Measurements from ENCODE around the gene FAM227A.
A peak's percentile ranks its signal among the peaks of the same experiment; 100 is the strongest.

Gene FAM227A

GRCh38 chr22:38569972-38570778 is 86.0 kb downstream of the FAM227A start, which contains the start of gene DMC1 (continued):
- TF ChIP-seq ZSCAN16 (tag by site-specific recombination; IDR thresholded peaks at IDR 0.05), result no peak; the same call in 1 of the 2 replicates
- TF ChIP-seq TCF7L2 (IDR thresholded peaks at IDR 0.05; ENCODE audit: borderline replicate concordance, low read depth, low read length), result no peak
- no peak for TF ChIP-seq ZNF311 (tag by site-specific recombination; IDR thresholded peaks at IDR 0.05; ENCODE audit: borderline replicate concordance)
- no peak for TF ChIP-seq ZNF670 (tag by site-specific recombination; IDR thresholded peaks at IDR 0.05; ENCODE audit: low read depth)
- TF ChIP-seq SCRT1 (tag by site-specific recombination; IDR thresholded peaks at IDR 0.05; ENCODE audit: borderline replicate concordance), result no peak
- TF ChIP-seq ZNF280C (tag by site-specific recombination; IDR thresholded peaks at IDR 0.05), result no peak
- TF ChIP-seq ZNF549 (tag by site-specific recombination; IDR thresholded peaks at IDR 0.05), result no peak
- no peak for TF ChIP-seq ZNF221 (tag by site-specific recombination; IDR thresholded peaks at IDR 0.05; ENCODE audit: borderline replicate concordance)
- TF ChIP-seq SP3 (tag by site-specific recombination; IDR thresholded peaks at IDR 0.05), result peak; percentile 66
- peak; percentile 89 for TF ChIP-seq KLF17 (tag by site-specific recombination; IDR thresholded peaks at IDR 0.05)
- no peak; the same call in 1 of the 2 replicates for TF ChIP-seq ZNF692 (tag by site-specific recombination; IDR thresholded peaks at IDR 0.05)
- TF ChIP-seq EGR2 (tag by site-specific recombination; IDR thresholded peaks at IDR 0.05; ENCODE audit: low read depth), result peak; percentile 65; the same call in 1 of the 2 replicates
- no peak for TF ChIP-seq ZNF423 (tag by site-specific recombination; IDR thresholded peaks at IDR 0.05)
- TF ChIP-seq OVOL3 (tag by site-specific recombination; IDR thresholded peaks at IDR 0.05), result 0 out of 2 replicates have a peak, but pooled peaks have one; percentile 65
- no peak for TF ChIP-seq ZNF707 (tag by site-specific recombination; IDR thresholded peaks at IDR 0.05)
- TF ChIP-seq ZFP69B (tag by site-specific recombination; IDR thresholded peaks at IDR 0.05), result peak; percentile 56
- TF ChIP-seq ZNF426 (tag by site-specific recombination; IDR thresholded peaks at IDR 0.05), result no peak
- no peak for TF ChIP-seq ZNF548 (tag by site-specific recombination; IDR thresholded peaks at IDR 0.05)
- TF ChIP-seq MYNN (tag by site-specific recombination; IDR thresholded peaks at IDR 0.05; ENCODE audit: borderline replicate concordance), result no peak
- no peak; the same call in 1 of the 2 replicates for TF ChIP-seq ZNF394 (tag by site-specific recombination; IDR thresholded peaks at IDR 0.05; ENCODE audit: borderline replicate concordance)
- 0 out of 2 replicates have a peak, but pooled peaks have one; percentile 44 for TF ChIP-seq ZNF660 (tag by site-specific recombination; IDR thresholded peaks at IDR 0.05)
- no peak for TF ChIP-seq ZNF18 (tag by site-specific recombination; IDR thresholded peaks at IDR 0.05)
- no peak for TF ChIP-seq ZNF621 (tag by site-specific recombination; IDR thresholded peaks at IDR 0.05)
- TF ChIP-seq FEZF1 (tag by site-specific recombination; IDR thresholded peaks at IDR 0.05), result no peak
- TF ChIP-seq YY2 (tag by site-specific recombination; IDR thresholded peaks at IDR 0.05), result peak; percentile 59; the same call in 1 of the 2 replicates
- TF ChIP-seq PRDM10 (tag by site-specific recombination; IDR thresholded peaks at IDR 0.05), result no peak

Data from HEK293 (cell line).